Pancreas (tissue), 10 donors: ENCODE measurements around the gene SPP2. TPM values are rescaled to one million over a fixed set of nuclear protein-coding genes. Genes with fewer than 3 reads are reported as not detected.

ENCODE experiments used
- ATAC-seq, 4 donors: fragments of 200-7000 bp; cut with Tn5 transposase; one replicate each; pipeline versions ENCODE4 v1.8.0 to v1.9.1; 2020; ENCODE audit warnings: mild to moderate bottlenecking in 4 of 4, moderate library complexity in 4 of 4
- DNase-seq, 6 donors: peaks; one replicate each; pipeline ENCODE4 v3.0.0-alpha.2; 2020
- FAIRE-seq: peaks from 2 replicates; lab custom pipeline; 2012; peaks lifted over from hg19 to GRCh38; lab: Jason Lieb, UNC
- H3K27ac ChIP-seq, 4 donors: fragments of 200-600 bp; sonication (generic); 1 replicate in 3 of 4; 2 replicates in 1 of 4; pipeline versions ENCODE4 v1.5.0 to v1.8.0; 2020
- H3K27me3 ChIP-seq, 4 donors: fragments of 200-600 bp; one replicate each; pipeline ENCODE4 v1.8.0; 2021
- H3K36me3 ChIP-seq, 3 donors: fragments of 200-600 bp; sonication (generic) in 1 of 3; one replicate each; pipeline versions ENCODE4 v1.5.0 to v1.8.0; 2020 to 2021
- H3K4me1 ChIP-seq, 3 donors: fragments of 200-600 bp; one replicate each; pipeline ENCODE4 v1.8.0; 2021
- H3K4me3 ChIP-seq, 4 donors: fragments of 200-600 bp; sonication (generic) in 2 of 4; one replicate each; pipeline versions ENCODE4 v1.5.0 to v1.8.0; 2020 to 2021
- H3K9me3 ChIP-seq, 4 donors: fragments of 200-600 bp; one replicate each; pipeline ENCODE4 v1.8.0; 2021
- whole genome bisulfite sequencing, 2 donors: extraction: QIAGEN DNeasy Blood & Tissue Kit; methylation state at CpG; one replicate each; pipeline ENCODE4 v1.1.7; 2013; 5-methylcytosine and 5-hydroxymethylcytosine counted together
- intact Hi-C, 3 donors: fragments of 100-400 bp; cut with DNase I; formaldehyde crosslinking; loops; one replicate each; pipeline versions ENCODE4 v1.11.1 to v1.14.2; 2022
- polyA plus RNA-seq, 2 donors: library from polyadenylated mRNA; stranded (reverse); fragments of 200-250 nt; gene quantifications; one replicate each; pipeline ENCODE4 v1.2.3, GENCODE V29; 2013
- total RNA-seq, 6 donors: library from RNA; stranded (reverse); fragmentation: NEBNext Ultra II Directional in 4 of 6; extraction: Animal tissue kit (Norgen Biotek cat#: 25700) in 4 of 6; gene quantifications; one replicate each; pipeline versions ENCODE4 v1.2.1 to v1.2.4, GENCODE V29; 2021 to 2023
- TF ChIP-seq, protein P1 (sequence below), 4 donors: fragments of 200-600 bp; sonication (generic) in 3 of 4; IDR thresholded peaks; one replicate each; pipeline versions ENCODE4 v1.5.0 to v1.8.0; 2021; ENCODE audit warnings: antibody characterized with exemption in 4 of 4
- donor health status: healthy with polysubstance abuse.
- donor health status: DM: no; HTN: no; CAD: no; lungs with moderate emphysema.
- donor health status: DM: no; HTN: no; CAD: no.
- donor health status: control.
- donor health status: control.
- donor health status: Bipolar disorder and iron deficiency.
- donor health status: DM: yes; HTN: yes; CAD: no.
- donor health status: DM: no; HTN: no; CAD: no.
- donor health status: DM: no; HTN: no; CAD: no.
- donor health status: DM: yes; HTN: yes; CAD: no.

The SPP2 gene
- total and polyA plus RNA-seq, 8 donors = not detected

GRCh38 chr2:234096164-234096563, 45.7 kb downstream of the SPP2 start:
- ATAC-seq (no peak), DNase-seq (no peak), FAIRE-seq (no peak)
- Histone ChIP-seq H3K27ac (no peak overlapping the region), H3K36me3 (no peaks in the 10 kb centered on the region), H3K27me3 (no peaks in the 10 kb centered on the region), H3K4me3 (no peak overlapping the region), H3K4me1 (peaks cover 5 to 18% (median 15%) of the 10 kb centered on the region in 3 donors), H3K9me3 (no peaks in the 10 kb centered on the region)
- intact Hi-C loops = no loop called here
- TF ChIP-seq, protein P1, sequence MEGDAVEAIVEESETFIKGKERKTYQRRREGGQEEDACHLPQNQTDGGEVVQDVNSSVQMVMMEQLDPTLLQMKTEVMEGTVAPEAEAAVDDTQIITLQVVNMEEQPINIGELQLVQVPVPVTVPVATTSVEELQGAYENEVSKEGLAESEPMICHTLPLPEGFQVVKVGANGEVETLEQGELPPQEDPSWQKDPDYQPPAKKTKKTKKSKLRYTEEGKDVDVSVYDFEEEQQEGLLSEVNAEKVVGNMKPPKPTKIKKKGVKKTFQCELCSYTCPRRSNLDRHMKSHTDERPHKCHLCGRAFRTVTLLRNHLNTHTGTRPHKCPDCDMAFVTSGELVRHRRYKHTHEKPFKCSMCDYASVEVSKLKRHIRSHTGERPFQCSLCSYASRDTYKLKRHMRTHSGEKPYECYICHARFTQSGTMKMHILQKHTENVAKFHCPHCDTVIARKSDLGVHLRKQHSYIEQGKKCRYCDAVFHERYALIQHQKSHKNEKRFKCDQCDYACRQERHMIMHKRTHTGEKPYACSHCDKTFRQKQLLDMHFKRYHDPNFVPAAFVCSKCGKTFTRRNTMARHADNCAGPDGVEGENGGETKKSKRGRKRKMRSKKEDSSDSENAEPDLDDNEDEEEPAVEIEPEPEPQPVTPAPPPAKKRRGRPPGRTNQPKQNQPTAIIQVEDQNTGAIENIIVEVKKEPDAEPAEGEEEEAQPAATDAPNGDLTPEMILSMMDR (IDR thresholded peaks at IDR 0.05) = no peak
- WGBS, 2 donors = 93 to 96% methylated on average over 52 of the region's 52 CpGs

DNA sequence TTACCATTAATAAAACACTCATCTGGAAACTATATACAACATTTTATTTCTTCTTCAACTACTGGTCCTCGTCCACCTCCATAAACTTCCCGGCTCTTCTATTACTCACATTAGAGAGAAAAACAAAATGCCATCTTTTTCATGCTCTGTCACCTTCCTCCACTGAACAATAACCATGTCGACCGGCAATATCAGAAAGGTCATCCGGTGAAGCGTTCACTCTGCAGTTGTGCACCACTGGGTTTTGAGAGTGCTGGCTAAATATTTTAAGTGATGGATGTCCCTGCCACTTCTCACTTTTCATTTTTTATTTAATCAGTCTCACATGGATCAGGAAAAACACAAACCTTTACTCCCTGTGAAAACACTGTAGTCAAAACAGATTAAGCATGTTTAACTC, 48.2 kb downstream of the SPP2 start:
- H3K4me1 ChIP-seq = no peaks in the 10 kb centered on the region
- H3K9me3 ChIP-seq = no peaks in the 10 kb centered on the region
- ATAC-seq = peak in 2 of 4 donors; percentile 47 to 48
- 65 to 71% methylated on average over 6 of the region's 6 CpGs for WGBS, 2 donors
- H3K36me3 ChIP-seq = no peaks in the 10 kb centered on the region
- DNase-seq = no peak
- TF ChIP-seq, protein P1 (IDR thresholded peaks at IDR 0.05) = no peak
- H3K4me3 ChIP-seq = no peak overlapping the region
- H3K27me3 ChIP-seq = no peaks in the 10 kb centered on the region
- no peak for FAIRE-seq
- peak overlapping the region in 1 of 4 donors; percentile 5 for H3K27ac ChIP-seq
- intact Hi-C loops = no loop called here

- Histone ChIP-seq H3K4me3 (no peak overlapping the region), H3K4me1 (no peaks in the 10 kb centered on the region), H3K27ac (peak overlapping the region in 1 of 4 donors; percentile 5), H3K9me3 (no peaks in the 10 kb centered on the region), H3K36me3 (no peaks in the 10 kb centered on the region), H3K27me3 (no peaks in the 10 kb centered on the region)
- TF ChIP-seq, protein P1 (IDR thresholded peaks at IDR 0.05) = no peak
- FAIRE-seq = no peak
- intact Hi-C loops = no loop called here
- no peak for DNase-seq
- WGBS, 2 donors = 30 to 54% methylated on average over 4 of the region's 4 CpGs
- ATAC-seq = no peak
Measured at GRCh38 chr2:234099266-234099665, 48.8 kb downstream of the SPP2 start.

GRCh38 chr2:234100686-234101085, 50.2 kb downstream of the SPP2 start:
- intact Hi-C loops = no loop called here
- no peaks in the 10 kb centered on the region for H3K9me3 ChIP-seq
- no peak for ATAC-seq
- TF ChIP-seq, protein P1 (IDR thresholded peaks at IDR 0.05) = no peak
- no peaks in the 10 kb centered on the region for H3K36me3 ChIP-seq
- H3K4me1 ChIP-seq = no peaks in the 10 kb centered on the region
- H3K27me3 ChIP-seq = no peaks in the 10 kb centered on the region
- H3K4me3 ChIP-seq = no peak overlapping the region
- no peak for FAIRE-seq
- H3K27ac ChIP-seq = no peak overlapping the region
- no peak for DNase-seq
- WGBS, 2 donors = 80 to 85% methylated on average over 4 of the region's 4 CpGs

GRCh38 chr2:234102112-234102511, 51.6 kb downstream of the SPP2 start:
- H3K36me3 ChIP-seq = no peaks in the 10 kb centered on the region
- intact Hi-C loops = no loop called here
- no peak overlapping the region for H3K4me3 ChIP-seq
- H3K27ac ChIP-seq = peak overlapping the region in 2 of 4 donors; percentile 5 to 24
- H3K27me3 ChIP-seq = no peaks in the 10 kb centered on the region
- peak in 3 of 6 donors; percentile 19 to 37 (median 29) for DNase-seq
- FAIRE-seq = no peak
- H3K4me1 ChIP-seq = no peaks in the 10 kb centered on the region
- TF ChIP-seq, protein P1 (IDR thresholded peaks at IDR 0.05) = no peak
- peak; percentile 56 to 97 (median 88) for ATAC-seq
- WGBS, 2 donors = 27 to 29% methylated on average over 3 of the region's 3 CpGs
- H3K9me3 ChIP-seq = no peaks in the 10 kb centered on the region
